GM21447 (cell line): ENCODE data around the gene FAM168B.

Experiments used
- ATAC-seq: cut with Tn5 transposase; IDR thresholded peaks from one replicate; pipeline ENCODE4 v1.9.1; 2021; ENCODE audit not compliant: unreplicated experiment

The FAM168B gene

GRCh38 chr2:131040661-131041401 lies 52.4 kb downstream of the FAM168B start:
- no peak for ATAC-seq

GRCh38 chr2:131039908-131040660 lies 53.2 kb downstream of the FAM168B start:
- no peak for ATAC-seq

- no peak for ATAC-seq
These were observed 53.7 kb downstream of the FAM168B start for GRCh38 chr2:131039535-131039907.

DNA sequence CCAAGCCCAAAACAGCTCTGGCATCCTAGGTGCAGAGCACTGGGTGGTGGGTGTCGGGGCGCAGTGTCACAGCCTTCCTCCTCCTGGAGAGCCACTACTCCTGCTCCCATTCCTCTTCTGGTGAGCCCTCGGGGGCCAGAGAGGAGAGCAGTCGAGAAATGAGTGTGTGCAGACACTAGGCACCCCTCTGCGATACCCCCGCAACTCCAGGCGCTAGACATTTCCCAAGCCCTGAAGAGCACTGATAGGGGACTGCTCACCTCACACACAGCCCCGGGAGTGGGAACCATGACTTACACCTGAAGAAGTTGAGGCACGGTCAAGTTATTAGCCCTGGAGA lies 54.2 kb downstream of the FAM168B start:
- ATAC-seq = no peak

- ATAC-seq = no peak
These were observed 54.8 kb downstream of the FAM168B start for GRCh38 chr2:131038258-131039100.

GRCh38 chr2:131037398-131038257 lies 55.6 kb downstream of the FAM168B start:
- no peak for ATAC-seq

- ATAC-seq = no peak
These were observed 56.4 kb downstream of the FAM168B start for GRCh38 chr2:131036696-131037397.

DNA sequence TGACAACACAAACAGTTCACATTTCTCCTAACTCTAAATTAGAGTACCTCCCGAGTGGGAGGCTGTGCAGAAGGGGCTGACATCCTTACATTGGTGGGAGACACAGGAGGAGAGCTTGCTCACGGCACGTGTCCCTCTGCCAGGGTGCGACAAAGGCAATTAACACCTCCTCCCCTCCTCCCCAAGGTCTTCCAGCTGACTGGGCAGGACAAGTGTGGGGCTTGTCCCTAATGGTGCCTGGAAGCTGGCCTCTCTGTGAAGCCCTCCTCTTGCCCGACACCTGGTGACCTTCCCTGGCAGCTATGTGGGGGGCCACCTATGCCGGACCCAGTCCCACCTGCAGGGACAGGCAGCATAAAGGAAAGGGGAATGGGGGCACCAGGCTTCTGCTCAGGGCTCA lies 57.0 kb downstream of the FAM168B start:
- no peak for ATAC-seq

DNA sequence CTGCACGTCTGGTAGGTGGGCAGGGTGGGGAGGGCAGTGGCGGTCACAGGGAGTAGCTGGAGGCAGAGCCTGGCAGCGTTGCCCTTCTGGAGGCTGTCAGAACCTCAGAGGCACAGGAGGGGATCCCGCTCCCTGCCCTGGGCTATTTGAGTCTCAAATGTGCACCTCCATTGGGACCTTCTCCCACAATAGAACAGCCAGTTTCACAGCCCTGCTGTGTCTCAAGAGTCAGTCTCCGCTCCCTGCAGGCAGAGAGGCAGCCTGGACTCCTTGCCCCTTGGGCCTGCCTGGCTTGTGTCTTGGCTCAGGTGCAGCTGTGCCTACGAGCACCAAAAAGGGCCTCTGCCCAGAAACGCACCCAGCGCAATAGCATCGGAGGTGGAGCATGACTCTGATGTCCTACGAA lies 57.4 kb downstream of the FAM168B start:
- no peak for ATAC-seq

GRCh38 chr2:131035112-131035825 lies 58.0 kb downstream of the FAM168B start:
- no peak for ATAC-seq

DNA sequence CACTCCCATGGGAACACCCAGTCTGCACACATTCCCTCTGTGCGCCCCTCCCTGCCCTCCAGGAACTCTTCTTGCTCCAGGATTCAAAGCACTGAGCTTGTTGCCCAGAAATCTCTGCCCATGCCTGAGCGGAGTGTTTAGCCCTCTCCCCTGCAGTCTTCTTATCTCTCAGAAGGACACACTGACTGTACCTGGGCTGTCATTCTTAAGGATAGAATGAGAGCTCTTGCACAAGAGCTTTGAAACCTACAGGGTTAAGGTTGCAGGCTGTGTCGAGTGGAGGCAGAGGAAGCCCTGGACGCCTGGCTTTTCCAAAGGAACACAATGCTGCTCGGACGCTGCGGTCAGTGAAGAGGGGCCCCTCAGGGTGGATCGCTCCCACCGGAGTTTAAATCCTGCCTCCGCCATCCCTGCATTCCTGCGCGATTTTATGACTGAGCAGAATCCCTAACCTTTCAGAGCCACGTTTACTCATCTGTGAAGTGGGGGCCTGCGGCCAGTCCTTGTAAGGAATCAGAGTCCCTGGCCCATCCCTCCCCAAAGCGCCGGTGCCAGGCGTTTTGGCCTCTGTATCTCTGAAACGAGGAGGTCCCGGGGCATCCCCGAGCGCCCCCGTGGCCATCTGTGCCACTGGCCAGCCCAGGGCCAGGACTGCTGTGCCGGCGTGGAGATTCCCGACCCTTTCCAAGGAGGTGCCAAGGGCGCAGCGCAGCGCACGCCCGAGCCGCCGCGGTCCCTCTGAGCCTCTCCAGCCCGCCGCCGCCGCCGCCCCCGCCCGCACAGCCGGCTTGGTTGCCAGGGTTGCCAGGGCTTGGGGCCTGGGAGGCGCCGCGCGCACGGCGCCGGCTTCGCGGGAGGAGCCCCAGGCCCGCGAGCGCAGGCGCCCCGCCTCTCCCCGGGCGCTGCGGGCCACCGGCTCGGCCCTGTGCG lies 58.9 kb downstream of the FAM168B start:
- no peak for ATAC-seq

GRCh38 chr2:131033786-131034121 lies 59.5 kb downstream of the FAM168B start:
- no peak for ATAC-seq

DNA sequence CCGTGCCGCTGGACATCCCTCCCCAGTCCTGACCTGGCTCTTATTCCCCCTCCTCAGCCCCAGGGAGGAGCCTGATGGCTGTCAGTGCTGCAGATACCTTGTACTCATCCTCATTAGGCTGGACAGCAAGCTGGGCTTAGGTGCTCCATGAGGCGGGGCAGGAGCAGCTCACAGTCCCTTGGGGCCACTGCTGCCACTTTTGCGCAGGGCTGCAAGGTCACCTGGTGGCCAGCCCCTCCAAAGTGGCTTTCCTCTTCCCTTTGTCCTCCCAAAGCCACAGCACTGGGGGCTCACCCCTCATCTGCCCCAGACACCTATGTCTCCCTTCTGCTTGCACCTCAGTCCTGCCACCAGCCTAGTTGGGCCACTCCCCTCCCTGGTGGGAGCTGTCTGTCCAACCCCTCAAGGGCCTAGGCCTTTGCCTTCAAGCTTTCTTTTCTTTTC lies 60.8 kb downstream of the FAM168B start:
- ATAC-seq = no peak

GRCh38 chr2:131031875-131032274 lies 61.4 kb downstream of the FAM168B start:
- ATAC-seq = no peak

- ATAC-seq = no peak
These were observed 61.8 kb downstream of the FAM168B start for GRCh38 chr2:131031431-131031841.

DNA sequence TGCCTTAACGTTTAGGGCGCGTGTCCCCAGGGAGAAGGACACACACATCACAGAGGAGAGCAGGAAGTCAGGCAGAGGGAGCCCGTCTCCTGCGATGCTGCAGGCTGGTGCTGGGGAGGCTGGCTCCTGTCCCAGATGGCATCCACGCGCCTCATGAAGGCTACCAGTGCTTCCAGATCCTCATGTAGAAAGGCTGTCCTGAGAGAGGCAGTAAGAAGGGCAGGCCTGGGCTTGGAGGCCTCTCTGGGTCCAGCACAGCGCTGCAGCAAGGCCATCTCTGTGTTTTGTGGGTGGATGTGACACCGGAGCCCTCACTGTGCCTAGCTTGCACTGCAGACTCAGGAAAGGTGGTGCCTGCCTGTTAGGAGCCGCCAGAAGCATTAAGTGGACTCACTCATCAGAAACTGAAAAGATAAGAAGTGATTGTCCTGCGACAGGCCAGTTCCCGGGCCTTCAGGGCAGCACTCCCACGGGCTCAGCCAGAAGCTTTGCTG lies 62.7 kb downstream of the FAM168B start:
- ATAC-seq = no peak

DNA sequence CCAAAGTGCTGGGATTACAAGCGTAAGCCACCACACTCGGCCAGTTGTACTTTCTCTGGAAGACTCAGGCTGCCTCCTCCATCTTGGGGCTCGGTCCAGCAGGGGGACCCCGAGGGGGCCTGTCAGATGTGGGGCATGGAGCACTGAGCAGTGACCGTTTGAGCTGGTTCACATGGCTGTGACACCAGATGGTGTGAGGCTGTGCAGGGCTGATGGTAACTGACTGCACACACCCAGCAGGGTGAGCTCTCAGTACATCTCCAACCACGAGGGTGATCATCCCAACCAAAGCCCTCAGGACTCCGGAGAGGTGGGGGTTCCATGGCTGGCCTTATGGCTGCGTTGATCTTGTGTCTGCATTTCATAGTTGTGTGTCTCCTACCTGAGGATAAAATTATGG lies 63.4 kb downstream of the FAM168B start:
- no peak for ATAC-seq
